Smooth muscle cell (in vitro differentiated cells): Measurements from ENCODE around the gene PAX8. TPM values are rescaled to one million over a fixed set of nuclear protein-coding genes. Genes with fewer than 3 reads are reported as not detected.
A peak's percentile ranks its signal among the peaks of the same experiment; 100 is the strongest.

Experiments used
- DNase-seq: peaks from one replicate; lab custom pipeline; 2025; ENCODE audit not compliant: unreplicated experiment; lab: John Stamatoyannopoulos, UW
- H2AFZ ChIP-seq: fragments of 200-600 bp; sonication (generic); 2 replicates; pipeline ENCODE4 v1.6.0; 2016; ENCODE audit warnings: antibody characterized with exemption, low read depth, mild to moderate bottlenecking
- H3F3A ChIP-seq: fragments of 200-600 bp; sonication (generic); 2 replicates; pipeline ENCODE4 v1.6.0; 2017; ENCODE audit warnings: antibody characterized with exemption, low read depth
- H3K27ac ChIP-seq: fragments of 200-600 bp; sonication (generic); 2 replicates; pipeline ENCODE4 v1.5.1; 2016; ENCODE audit warnings: low read depth, mild to moderate bottlenecking
- H3K27me3 ChIP-seq: fragments of 200-600 bp; sonication (generic); 2 replicates; pipeline ENCODE4 v1.6.1; 2016; ENCODE audit warnings: low read depth, mild to moderate bottlenecking
- H3K36me3 ChIP-seq: fragments of 200-600 bp; sonication (generic); 2 replicates; pipeline ENCODE4 v1.5.1; 2016; ENCODE audit warnings: low read depth
- H3K4me1 ChIP-seq: fragments of 200-600 bp; sonication (generic); 2 replicates; pipeline ENCODE4 v1.5.1; 2016; ENCODE audit warnings: low read depth
- H3K4me2 ChIP-seq: fragments of 200-600 bp; sonication (generic); 2 replicates; pipeline ENCODE4 v1.6.0; 2016; ENCODE audit warnings: mild to moderate bottlenecking
- H3K4me3 ChIP-seq: fragments of 200-600 bp; sonication (generic); 2 replicates; pipeline ENCODE4 v1.5.1; 2016; ENCODE audit warnings: mild to moderate bottlenecking
- H3K79me2 ChIP-seq: fragments of 200-600 bp; sonication (generic); 2 replicates; pipeline ENCODE4 v1.6.0; 2016; ENCODE audit warnings: low read depth, mild to moderate bottlenecking
- H3K9ac ChIP-seq: fragments of 200-600 bp; sonication (generic); 2 replicates; pipeline ENCODE4 v1.6.0; 2016; ENCODE audit warnings: low read depth
- H3K9me3 ChIP-seq: fragments of 200-600 bp; sonication (generic); replicated peaks from 2 replicates; pipeline ENCODE4 v1.5.1; 2016; ENCODE audit warnings: low read depth
- H4K20me1 ChIP-seq: fragments of 200-600 bp; sonication (generic); 2 replicates; pipeline ENCODE4 v1.6.0; 2016; ENCODE audit warnings: low read depth
- CTCF ChIP-seq: fragments of 200-600 bp; sonication (generic); IDR thresholded peaks from 2 replicates; pipeline ENCODE4 v1.5.1; 2017; ENCODE audit warnings: borderline replicate concordance, mild to moderate bottlenecking, antibody characterized with exemption; ENCODE audit not compliant: insufficient read depth, poor library complexity, severe bottlenecking
- WGBS: methylation state at CpG from one replicate; pipeline ENCODE4 v1.1.7; 2016; ENCODE audit warnings: low lambda C conversion rate; 5-methylcytosine and 5-hydroxymethylcytosine counted together
- polyA plus RNA-seq: library from polyadenylated mRNA; unstranded; fragments of >200 nt; fragmentation: Nextera tagmentation; extraction: Ambion mirVana; gene quantifications from 2 replicates; pipeline ENCODE4 v1.2.1, GENCODE V29; 2016
- total RNA-seq: library from RNA; depleted of rRNA; stranded (reverse); fragments of >200 nt; gene quantifications from 2 replicates; pipeline ENCODE4 v1.2.3, GENCODE V29; 2014

PAX8 gene
- total and polyA plus RNA-seq, 2 experiments from 2014 or later = not detected

- H3K79me2 ChIP-seq = no peaks in the 10 kb centered on the region
- H4K20me1 ChIP-seq = no peaks in the 10 kb centered on the region
- H3F3A ChIP-seq = no peaks in the 10 kb centered on the region
- DNase-seq = no peak
- H3K27me3 ChIP-seq = peaks cover 100% of the 10 kb centered on the region
- no peak overlapping the region for H3K27ac ChIP-seq
- H3K36me3 ChIP-seq = no peaks in the 10 kb centered on the region
- no peak overlapping the region for H3K9ac ChIP-seq
- H3K4me1 ChIP-seq = peaks cover 13% of the 10 kb centered on the region
- no peak overlapping the region for H3K4me3 ChIP-seq
- H3K4me2 ChIP-seq = no peak overlapping the region
- no peaks in the 10 kb centered on the region for H3K9me3 ChIP-seq
- no peak overlapping the region for H2AFZ ChIP-seq
- TF ChIP-seq CTCF = no peak
Measured at GRCh38 chr2:113274432-113274831, 4.3 kb downstream of the PAX8 start.

DNA sequence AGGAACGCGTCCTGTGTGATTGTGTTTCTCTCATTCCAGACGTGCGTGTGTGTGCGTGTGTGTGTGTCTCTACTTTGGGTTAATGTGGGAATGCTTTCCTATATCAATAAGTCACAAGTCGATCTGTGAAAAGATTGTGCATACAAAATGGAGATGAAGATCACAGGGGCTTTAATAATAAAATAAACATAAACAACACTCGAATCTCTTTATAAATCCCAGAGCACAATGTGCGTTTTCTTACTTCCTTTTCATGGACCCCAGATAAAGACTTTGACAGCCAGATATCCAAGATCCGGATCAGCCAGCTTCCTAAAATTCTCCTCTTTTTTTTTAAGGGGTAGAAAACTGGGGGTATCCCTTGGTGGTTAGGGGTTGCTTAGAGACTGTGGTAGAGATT is 4.7 kb downstream of the PAX8 start:
- Histone ChIP-seq H3K27me3 (peaks cover 100% of the 10 kb centered on the region), H3K4me3 (no peak overlapping the region)
- 62% methylated on average over 9 of the region's 9 CpGs for WGBS

DNA sequence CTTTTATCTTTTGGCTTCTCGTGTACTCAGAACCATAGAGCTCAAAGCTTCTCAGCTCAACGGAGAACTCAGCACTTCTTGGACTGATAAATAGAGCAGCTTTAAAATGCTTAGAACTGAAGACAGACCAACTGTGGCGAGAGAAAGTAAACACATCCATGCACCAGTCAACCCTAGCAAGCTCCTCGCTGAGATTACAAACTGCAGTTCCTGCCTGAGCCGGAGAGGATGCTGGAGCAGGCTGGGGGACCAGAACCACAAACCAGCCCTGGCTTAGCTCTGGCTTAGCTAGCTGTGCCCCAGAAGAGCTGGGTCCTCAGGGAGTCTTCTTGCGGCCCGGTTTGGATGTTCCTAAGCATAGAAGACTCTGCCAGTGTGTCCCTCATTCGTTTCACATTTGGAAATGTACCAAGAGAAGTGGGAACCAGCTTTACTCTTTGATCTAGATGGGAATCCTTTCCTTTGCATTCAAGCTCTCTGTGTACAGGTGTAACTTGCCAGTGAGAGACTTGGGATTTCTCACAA is 5.6 kb downstream of the PAX8 start:
- TF ChIP-seq CTCF = no peak
- Histone ChIP-seq H3K4me2 (peak overlapping the region; percentile 57), H3K27ac (no peak overlapping the region), H3K9ac (no peak overlapping the region), H2AFZ (no peak overlapping the region), H3F3A (no peaks in the 10 kb centered on the region), H3K27me3 (peaks cover 100% of the 10 kb centered on the region), H3K9me3 (no peaks in the 10 kb centered on the region), H3K79me2 (no peaks in the 10 kb centered on the region), H4K20me1 (no peaks in the 10 kb centered on the region), H3K4me3 (no peak overlapping the region), H3K36me3 (no peaks in the 10 kb centered on the region), H3K4me1 (peaks cover 6% of the 10 kb centered on the region)
- peak; percentile 6 for DNase-seq
- WGBS = 11% methylated on average over 8 of the region's 8 CpGs

More for the DNA sequence above, 4.7 kb downstream of the PAX8 start:
- H3F3A ChIP-seq = no peaks in the 10 kb centered on the region
- H3K9me3 ChIP-seq = no peaks in the 10 kb centered on the region
- H2AFZ ChIP-seq = no peak overlapping the region
- H3K4me1 ChIP-seq = peaks cover 13% of the 10 kb centered on the region
- H3K36me3 ChIP-seq = no peaks in the 10 kb centered on the region
- H3K27ac ChIP-seq = no peak overlapping the region
- TF ChIP-seq CTCF = no peak
- no peaks in the 10 kb centered on the region for H4K20me1 ChIP-seq
- H3K4me2 ChIP-seq = no peak overlapping the region
- no peak for DNase-seq
- no peaks in the 10 kb centered on the region for H3K79me2 ChIP-seq
- H3K9ac ChIP-seq = no peak overlapping the region

DNA sequence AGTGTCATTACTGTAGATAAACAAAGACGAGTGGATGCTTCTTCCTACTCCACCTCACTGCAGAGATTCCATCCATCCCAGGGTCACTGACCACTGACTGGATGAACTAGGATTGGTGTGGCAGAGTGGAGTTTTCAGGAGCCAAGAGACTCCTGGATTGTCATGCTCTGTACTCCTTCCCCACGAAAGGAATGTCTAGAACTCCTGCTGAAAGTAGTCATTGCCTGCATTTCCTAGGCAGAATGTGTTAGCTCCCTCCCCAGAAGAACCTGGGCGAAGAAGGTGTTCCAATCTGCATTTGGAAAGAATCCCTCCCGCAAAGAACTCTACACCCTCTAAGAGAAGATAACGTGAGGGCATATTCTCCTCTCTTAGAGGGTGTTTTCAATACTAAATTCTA is 6.2 kb downstream of the PAX8 start:
- H3K4me3 ChIP-seq = no peak overlapping the region
- no peak overlapping the region for H3K27ac ChIP-seq
- no peaks in the 10 kb centered on the region for H4K20me1 ChIP-seq
- H3K4me1 ChIP-seq = peaks cover 6% of the 10 kb centered on the region
- no peaks in the 10 kb centered on the region for H3K36me3 ChIP-seq
- DNase-seq = no peak
- WGBS = 16% methylated on average over 5 of the region's 5 CpGs
- H3K4me2 ChIP-seq = peak overlapping the region; percentile 57
- TF ChIP-seq CTCF = no peak
- no peaks in the 10 kb centered on the region for H3K9me3 ChIP-seq
- no peak overlapping the region for H2AFZ ChIP-seq
- peaks cover 100% of the 10 kb centered on the region for H3K27me3 ChIP-seq
- H3K79me2 ChIP-seq = no peaks in the 10 kb centered on the region
- no peaks in the 10 kb centered on the region for H3F3A ChIP-seq
- no peak overlapping the region for H3K9ac ChIP-seq
